Caco-2 (cell line): ENCODE results near the gene TGFBRAP1. TPM values are rescaled to one million over a fixed set of nuclear protein-coding genes. Genes with fewer than 3 reads are reported as not detected.

ENCODE experiments used
- BruUV-seq: library from RNA; stranded (reverse); fragments of 400-500 nt; replicated peaks from 2 replicates; lab custom pipeline; 2021; lab: Mats Ljungman, UMichigan
- CTCF ChIA-PET: fragments of 300-600 bp; sonication (Branson Sonifier 250); formaldehyde crosslinking; loops from one replicate; lab custom pipeline; 2022; ENCODE audit warnings: antibody characterized with exemption; lab: Charles Lee
- POLR2A ChIA-PET: fragments of 300-600 bp; sonication (Branson Sonifier 250); formaldehyde crosslinking; loops from one replicate; lab custom pipeline; 2022; ENCODE audit warnings: antibody characterized with exemption; lab: Charles Lee
- DNase-seq, 2 experiments: peaks; one replicate each; pipeline versions ENCODE4 v3.0.0 to v3.0.0-alpha.2; 2020 to 2022
- H3K27me3 ChIP-seq: replicated peaks from 2 replicates; pipeline ENCODE4 v1.6.0; 2011; ENCODE audit warnings: low read length; ENCODE audit not compliant: control insufficient read depth, insufficient read depth
- H3K36me3 ChIP-seq: 2 replicates; pipeline ENCODE4 v1.5.1; 2011; ENCODE audit warnings: low read length; ENCODE audit not compliant: control insufficient read depth, insufficient read depth
- H3K4me1 ChIP-seq: fragments of 250-450 bp; sonication (Bioruptor Pico); 2 replicates; pipeline ENCODE4 v1.5.1; 2020; ENCODE audit warnings: mild to moderate bottlenecking
- H3K4me3 ChIP-seq: 2 replicates; pipeline ENCODE4 v1.5.1; 2011; ENCODE audit warnings: low read depth, mild to moderate bottlenecking, control low read depth, low read length
- H3K9me3 ChIP-seq: fragments of 250-450 bp; sonication (Bioruptor Pico); 2 replicates; pipeline ENCODE4 v1.5.1; 2020; ENCODE audit warnings: mild to moderate bottlenecking, moderate library complexity
- H3K27ac Mint-ChIP-seq: one replicate; pipeline ENCODE4 v1.8.0; 2022; ENCODE audit warnings: mixed read lengths; ENCODE audit not compliant: unreplicated experiment
- H3K27me3 Mint-ChIP-seq: one replicate; pipeline ENCODE4 v1.8.0; 2022; ENCODE audit warnings: mixed read lengths; ENCODE audit not compliant: insufficient read depth, unreplicated experiment
- H3K36me3 Mint-ChIP-seq: one replicate; pipeline ENCODE4 v1.8.0; 2022; ENCODE audit warnings: mild to moderate bottlenecking, mixed read lengths; ENCODE audit not compliant: insufficient read depth, unreplicated experiment
- H3K4me1 Mint-ChIP-seq: one replicate; pipeline ENCODE4 v1.8.0; 2022; ENCODE audit warnings: low read depth, mixed read lengths; ENCODE audit not compliant: unreplicated experiment
- H3K4me3 Mint-ChIP-seq: one replicate; pipeline ENCODE4 v1.8.0; 2022; ENCODE audit warnings: mild to moderate bottlenecking, moderate library complexity, mixed read lengths; ENCODE audit not compliant: unreplicated experiment
- H3K9me3 Mint-ChIP-seq: one replicate; pipeline ENCODE4 v1.8.0; 2022; ENCODE audit warnings: mixed read lengths; ENCODE audit not compliant: unreplicated experiment
- intact Hi-C: fragments of 100-400 bp; cut with micrococcal nuclease; formaldehyde crosslinking; loops from one replicate; pipeline ENCODE4 v1.10.0; 2022; ENCODE audit not compliant: unreplicated experiment
- total RNA-seq: library from RNA; stranded (reverse); gene quantifications from 2 replicates; pipeline ENCODE4 v1.2.3, GENCODE V29; 2022
- TF ChIP-seq, protein P1 (sequence below), 2 experiments: fragments of 200-600 bp in 1 of 2; IDR thresholded peaks; 1 replicate in 1 of 2; 2 replicates in 1 of 2; pipeline versions ENCODE4 v1.5.1 to v1.8.0; 2011 to 2022; ENCODE audit warnings: antibody characterized with exemption in 1 of 2, control low read depth in 1 of 2, inconsistent platforms in 1 of 2, low read depth in 1 of 2, low read length in 1 of 2, mild to moderate bottlenecking in 1 of 2, moderate library complexity in 1 of 2; ENCODE audit not compliant: insufficient read depth in 1 of 2, severe bottlenecking in 1 of 2, unreplicated experiment in 1 of 2

The TGFBRAP1 gene
- total RNA-seq, 1 experiment from 2014 or later, result 26.0 TPM

DNA sequence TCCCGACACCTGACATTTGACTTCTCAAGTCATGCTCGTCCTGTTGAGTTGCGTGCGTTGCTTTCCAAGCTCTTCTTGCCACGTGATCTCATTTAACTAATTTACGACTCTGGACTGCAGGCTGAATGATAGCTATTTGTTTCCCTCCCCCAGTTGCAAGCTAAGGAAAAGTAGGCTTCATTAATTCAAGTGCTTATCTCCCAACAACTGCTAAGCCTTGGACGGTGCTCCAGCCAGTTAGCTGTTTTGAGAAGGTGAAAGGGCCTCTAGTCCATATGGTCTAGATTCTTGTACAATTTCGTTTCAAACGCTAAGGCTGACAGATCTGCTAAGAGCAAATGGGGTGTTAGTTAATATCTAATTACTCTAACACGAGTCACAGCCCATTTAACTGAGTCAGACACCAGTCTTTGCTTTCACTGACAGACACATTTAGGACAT, 66.9 kb downstream of the TGFBRAP1 start:
- no peaks in the 10 kb centered on the region for H3K4me1 ChIP-seq
- Mint-ChIP-seq H3K36me3 (peaks cover 39% of the 10 kb centered on the region), H3K27ac (no peak overlapping the region), H3K4me1 (no peaks in the 10 kb centered on the region), H3K27me3 (no peaks in the 10 kb centered on the region), H3K4me3 (no peak overlapping the region), H3K9me3 (no peaks in the 10 kb centered on the region)
- H3K9me3 ChIP-seq, result no peaks in the 10 kb centered on the region
- POLR2A ChIA-PET, result no interaction called here
- no peak overlapping the region for H3K4me3 ChIP-seq
- DNase-seq, result no peak
- CTCF ChIA-PET, result no interaction called here
- no peaks in the 10 kb centered on the region for H3K27me3 ChIP-seq
- no TSS peak for BruUV-seq
- H3K36me3 ChIP-seq, result no peaks in the 10 kb centered on the region
- intact Hi-C loops, result no loop called here
- TF ChIP-seq, protein P1, sequence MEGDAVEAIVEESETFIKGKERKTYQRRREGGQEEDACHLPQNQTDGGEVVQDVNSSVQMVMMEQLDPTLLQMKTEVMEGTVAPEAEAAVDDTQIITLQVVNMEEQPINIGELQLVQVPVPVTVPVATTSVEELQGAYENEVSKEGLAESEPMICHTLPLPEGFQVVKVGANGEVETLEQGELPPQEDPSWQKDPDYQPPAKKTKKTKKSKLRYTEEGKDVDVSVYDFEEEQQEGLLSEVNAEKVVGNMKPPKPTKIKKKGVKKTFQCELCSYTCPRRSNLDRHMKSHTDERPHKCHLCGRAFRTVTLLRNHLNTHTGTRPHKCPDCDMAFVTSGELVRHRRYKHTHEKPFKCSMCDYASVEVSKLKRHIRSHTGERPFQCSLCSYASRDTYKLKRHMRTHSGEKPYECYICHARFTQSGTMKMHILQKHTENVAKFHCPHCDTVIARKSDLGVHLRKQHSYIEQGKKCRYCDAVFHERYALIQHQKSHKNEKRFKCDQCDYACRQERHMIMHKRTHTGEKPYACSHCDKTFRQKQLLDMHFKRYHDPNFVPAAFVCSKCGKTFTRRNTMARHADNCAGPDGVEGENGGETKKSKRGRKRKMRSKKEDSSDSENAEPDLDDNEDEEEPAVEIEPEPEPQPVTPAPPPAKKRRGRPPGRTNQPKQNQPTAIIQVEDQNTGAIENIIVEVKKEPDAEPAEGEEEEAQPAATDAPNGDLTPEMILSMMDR (IDR thresholded peaks at IDR 0.05; ENCODE audit: insufficient read depth in 1 of 2, low read depth in 1 of 2, low read length in 1 of 2, severe bottlenecking in 1 of 2, unreplicated experiment in 1 of 2), result no peak

DNA sequence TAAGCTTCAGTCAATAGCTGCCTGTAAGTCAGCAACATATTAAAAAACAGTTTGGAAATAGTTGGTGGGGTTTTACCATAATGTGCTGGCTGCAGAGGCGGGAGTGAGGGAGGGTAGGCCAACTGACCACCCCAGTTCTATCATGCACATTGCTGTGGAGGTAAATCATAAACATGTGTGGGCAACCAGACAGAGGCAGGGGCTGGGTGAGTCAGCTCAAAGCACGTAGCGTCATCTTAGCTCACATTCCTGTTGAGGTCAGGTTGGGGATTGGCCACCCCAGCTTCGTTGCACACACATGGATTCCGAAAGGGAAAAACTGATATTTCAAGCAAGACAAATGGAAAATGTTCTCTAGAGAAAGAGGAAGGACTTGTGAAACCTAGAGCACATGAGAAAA, 68.5 kb downstream of the TGFBRAP1 start:
- H3K4me1 Mint-ChIP-seq, result peaks cover 5% of the 10 kb centered on the region
- no peak overlapping the region for H3K4me3 Mint-ChIP-seq
- POLR2A ChIA-PET, result no interaction called here

DNA sequence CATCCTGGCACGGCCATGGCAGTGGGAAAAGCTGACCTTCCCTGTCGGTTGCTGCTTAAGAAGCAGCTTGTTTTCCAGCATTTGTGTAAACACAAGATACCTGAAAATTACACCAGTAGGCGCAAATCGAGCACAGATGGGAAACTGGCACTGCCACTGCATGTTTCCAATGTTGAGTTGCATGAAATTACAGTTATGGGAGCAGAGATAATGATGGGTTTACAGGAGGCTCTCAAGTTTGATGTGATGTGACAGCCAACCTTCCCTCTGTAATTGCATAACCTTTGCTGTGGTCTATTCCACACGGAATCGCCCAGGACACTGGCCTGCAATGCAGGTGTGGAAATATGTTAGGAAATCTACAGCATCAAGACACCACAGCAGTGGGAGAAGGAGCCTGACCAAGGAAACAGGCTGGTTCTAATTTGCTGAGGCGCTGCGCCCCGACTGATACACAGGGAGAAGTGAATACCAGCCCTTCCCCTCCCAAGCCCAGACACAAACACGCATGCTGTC, 70.6 kb downstream of the TGFBRAP1 start:
- Histone ChIP-seq H3K4me1 (peaks cover 12% of the 10 kb centered on the region; the same call in 1 of the 2 replicates), H3K36me3 (no peaks in the 10 kb centered on the region), H3K27me3 (no peaks in the 10 kb centered on the region), H3K4me3 (no peak overlapping the region), H3K9me3 (no peaks in the 10 kb centered on the region)
- Mint-ChIP-seq H3K9me3 (no peaks in the 10 kb centered on the region), H3K4me3 (no peak overlapping the region), H3K4me1 (peaks cover 7% of the 10 kb centered on the region), H3K27ac (no peak overlapping the region), H3K27me3 (no peaks in the 10 kb centered on the region), H3K36me3 (peaks cover 24% of the 10 kb centered on the region)
- CTCF ChIA-PET, result no interaction called here
- no peak for DNase-seq
- POLR2A ChIA-PET, result no interaction called here
- intact Hi-C loops, result no loop called here
- TF ChIP-seq, protein P1 (IDR thresholded peaks at IDR 0.05; ENCODE audit: insufficient read depth in 1 of 2, low read depth in 1 of 2, low read length in 1 of 2, severe bottlenecking in 1 of 2, unreplicated experiment in 1 of 2), result no peak
- no TSS peak for BruUV-seq

More for the DNA sequence above, 68.5 kb downstream of the TGFBRAP1 start:
- CTCF ChIA-PET, result interaction anchor here (0.5 kb wide), 1 partner anchor 23 kb away, joined by 6 read pairs; no protein-coding TSS in a partner anchor
- H3K27me3 Mint-ChIP-seq, result no peaks in the 10 kb centered on the region
- Histone ChIP-seq H3K4me3 (no peak overlapping the region), H3K27me3 (no peaks in the 10 kb centered on the region), H3K4me1 (peaks cover 12% of the 10 kb centered on the region; the same call in 1 of the 2 replicates), H3K36me3 (no peaks in the 10 kb centered on the region), H3K9me3 (no peaks in the 10 kb centered on the region)
- DNase-seq, result no peak
- peaks cover 30% of the 10 kb centered on the region for H3K36me3 Mint-ChIP-seq
- no peak overlapping the region for H3K27ac Mint-ChIP-seq
- intact Hi-C loops, result no loop called here
- TF ChIP-seq, protein P1 (IDR thresholded peaks at IDR 0.05; ENCODE audit: insufficient read depth in 1 of 2, low read depth in 1 of 2, low read length in 1 of 2, severe bottlenecking in 1 of 2, unreplicated experiment in 1 of 2), result no peak
- no peaks in the 10 kb centered on the region for H3K9me3 Mint-ChIP-seq
- BruUV-seq, result no TSS peak
